ENCODE data around the gene FOXG1. TPM values are rescaled to one million over a fixed set of nuclear protein-coding genes. Genes with fewer than 3 reads are reported as not detected.
A peak's percentile ranks its signal among the peaks of the same experiment; 100 is the strongest.

Gene FOXG1
- total RNA-seq, 1 donor from 2014 or later: 0.06 TPM

DNA sequence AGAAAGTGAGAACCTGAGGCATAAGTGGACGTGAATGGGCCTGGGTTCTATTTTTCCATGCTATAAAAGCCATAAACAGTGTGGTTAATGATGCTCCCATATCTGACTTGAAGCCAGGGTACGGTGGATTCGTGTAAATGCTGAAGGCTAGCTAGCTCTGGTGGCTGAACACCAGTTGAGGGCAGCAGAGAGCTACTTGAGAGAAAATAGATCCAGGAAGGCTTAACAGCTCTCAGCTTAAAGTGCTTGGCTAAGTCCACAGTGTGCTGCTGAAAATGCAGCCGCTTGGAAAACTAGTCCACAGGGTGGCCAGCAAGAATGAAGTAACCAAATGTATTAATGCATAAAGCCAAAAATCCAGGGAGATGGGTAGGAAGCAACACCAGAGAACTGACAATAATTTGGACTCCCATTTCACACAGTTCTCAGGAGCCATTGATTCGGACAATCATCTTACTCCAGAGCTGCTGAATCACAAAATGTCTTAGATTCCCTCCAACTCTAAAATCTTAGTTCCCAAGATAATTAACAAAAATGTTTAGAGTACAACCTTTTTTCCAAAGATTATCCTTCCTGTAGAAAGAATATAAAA, 15.0 kb upstream of the FOXG1 start:
- no peak overlapping the region for H3K4me3 ChIP-seq (ENCODE audit: low read depth, low read length)
- TF ChIP-seq, protein P1, sequence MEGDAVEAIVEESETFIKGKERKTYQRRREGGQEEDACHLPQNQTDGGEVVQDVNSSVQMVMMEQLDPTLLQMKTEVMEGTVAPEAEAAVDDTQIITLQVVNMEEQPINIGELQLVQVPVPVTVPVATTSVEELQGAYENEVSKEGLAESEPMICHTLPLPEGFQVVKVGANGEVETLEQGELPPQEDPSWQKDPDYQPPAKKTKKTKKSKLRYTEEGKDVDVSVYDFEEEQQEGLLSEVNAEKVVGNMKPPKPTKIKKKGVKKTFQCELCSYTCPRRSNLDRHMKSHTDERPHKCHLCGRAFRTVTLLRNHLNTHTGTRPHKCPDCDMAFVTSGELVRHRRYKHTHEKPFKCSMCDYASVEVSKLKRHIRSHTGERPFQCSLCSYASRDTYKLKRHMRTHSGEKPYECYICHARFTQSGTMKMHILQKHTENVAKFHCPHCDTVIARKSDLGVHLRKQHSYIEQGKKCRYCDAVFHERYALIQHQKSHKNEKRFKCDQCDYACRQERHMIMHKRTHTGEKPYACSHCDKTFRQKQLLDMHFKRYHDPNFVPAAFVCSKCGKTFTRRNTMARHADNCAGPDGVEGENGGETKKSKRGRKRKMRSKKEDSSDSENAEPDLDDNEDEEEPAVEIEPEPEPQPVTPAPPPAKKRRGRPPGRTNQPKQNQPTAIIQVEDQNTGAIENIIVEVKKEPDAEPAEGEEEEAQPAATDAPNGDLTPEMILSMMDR (conservative IDR thresholded peaks at IDR 0.05; ENCODE audit: low read depth, low read length): peak; percentile 86
- peak; percentile 20 for DNase-seq (ENCODE audit: low read depth)

DNA sequence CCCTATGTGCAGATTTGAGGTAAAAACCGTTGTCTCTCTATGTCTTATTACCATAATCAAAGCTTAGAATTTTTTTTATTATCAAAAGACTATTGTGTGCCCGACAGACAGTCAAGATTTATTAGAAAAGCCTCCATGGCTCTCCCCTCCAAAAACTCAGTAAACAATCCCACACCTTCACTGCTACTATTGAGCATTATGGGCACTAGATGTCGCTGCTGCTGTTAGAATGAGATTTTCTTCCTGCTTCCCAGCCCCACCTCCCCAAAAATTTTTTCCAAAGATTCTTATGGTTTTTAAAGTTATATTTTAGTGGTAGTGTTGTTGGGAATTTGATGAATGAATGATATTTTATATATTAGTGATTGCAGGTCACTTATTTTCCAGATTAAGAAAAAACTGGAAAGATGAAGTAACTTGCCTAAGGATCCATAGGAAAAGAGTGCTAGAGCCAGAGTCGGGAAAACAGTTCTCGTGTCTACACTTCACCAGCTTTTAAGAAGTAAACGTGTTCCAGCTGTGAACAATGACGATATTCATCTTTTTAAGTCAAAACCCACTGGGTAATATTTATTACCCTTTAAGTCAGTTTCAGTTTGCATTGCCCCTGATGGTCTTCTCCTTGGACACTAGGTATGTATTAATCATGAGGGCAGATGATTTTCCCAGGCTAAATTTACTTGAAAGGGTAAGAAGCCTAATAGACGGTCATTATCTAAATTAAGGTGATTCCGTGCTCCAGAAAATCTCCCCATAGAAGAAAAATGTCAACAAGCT, 12.2 kb upstream of the FOXG1 start:
- DNase-seq (ENCODE audit: low read depth): no peak
- TF ChIP-seq, protein P1 (conservative IDR thresholded peaks at IDR 0.05; ENCODE audit: low read depth, low read length): peak; percentile 84

DNA sequence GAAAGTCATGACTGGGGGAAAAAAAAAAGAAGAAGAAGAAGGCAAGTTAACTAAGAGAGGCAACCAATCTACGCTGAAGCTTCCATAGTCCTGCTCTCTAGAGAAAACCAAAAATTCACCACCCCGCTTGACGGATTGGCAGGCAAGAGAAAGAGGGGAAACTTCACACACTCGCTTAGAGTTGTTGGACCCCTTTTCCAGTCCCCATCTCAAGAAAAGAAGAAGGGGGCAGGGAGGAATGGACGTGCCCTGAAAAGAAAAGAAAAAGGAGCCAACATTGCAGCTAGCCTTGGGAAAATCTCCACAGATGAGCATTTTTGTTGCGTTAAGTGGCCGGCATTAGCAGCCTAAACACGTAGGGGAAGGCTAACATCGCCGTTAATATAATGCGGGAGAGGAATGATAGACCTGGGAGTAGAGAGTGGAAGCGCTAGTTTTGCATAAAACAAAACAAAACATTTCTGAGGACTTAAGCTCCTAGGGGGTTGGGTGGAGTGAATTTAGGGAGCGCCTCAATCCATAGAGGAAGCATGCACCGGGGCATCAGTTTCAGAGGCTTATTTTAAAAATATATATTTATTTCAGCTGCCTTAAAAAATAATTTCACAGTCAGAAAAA, 11.3 kb upstream of the FOXG1 start:
- no peak for DNase-seq (ENCODE audit: low read depth)
- TF ChIP-seq, protein P1 (conservative IDR thresholded peaks at IDR 0.05; ENCODE audit: low read depth, low read length): no peak
- H3K4me3 ChIP-seq (ENCODE audit: low read depth, low read length): no peak overlapping the region

More for the DNA sequence above, 12.2 kb upstream of the FOXG1 start:
- no peak overlapping the region for H3K4me3 ChIP-seq (ENCODE audit: low read depth, low read length)

DNA sequence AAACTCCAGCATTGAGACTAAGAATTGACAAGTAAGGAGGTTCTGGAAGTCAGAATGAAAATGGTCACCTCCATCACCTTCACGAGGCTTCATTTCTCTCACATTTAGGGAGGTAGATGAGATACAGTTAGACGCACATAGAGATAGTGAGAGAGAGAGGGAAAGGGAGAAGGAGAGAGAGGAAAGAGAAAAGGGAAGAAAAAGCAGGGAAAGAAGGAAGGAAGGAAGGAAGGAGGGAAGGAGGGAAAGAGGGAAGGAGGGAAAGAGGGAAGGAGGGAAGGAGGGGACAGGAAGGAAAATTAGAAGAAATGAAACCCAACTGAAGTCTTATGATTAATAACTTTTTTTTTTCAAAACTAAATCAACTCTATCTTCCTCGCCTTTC, 10.7 kb upstream of the FOXG1 start:
- TF ChIP-seq, protein P1 (conservative IDR thresholded peaks at IDR 0.05; ENCODE audit: low read depth, low read length): no peak
- H3K4me3 ChIP-seq (ENCODE audit: low read depth, low read length): no peak overlapping the region
- no peak for DNase-seq (ENCODE audit: low read depth)

DNA sequence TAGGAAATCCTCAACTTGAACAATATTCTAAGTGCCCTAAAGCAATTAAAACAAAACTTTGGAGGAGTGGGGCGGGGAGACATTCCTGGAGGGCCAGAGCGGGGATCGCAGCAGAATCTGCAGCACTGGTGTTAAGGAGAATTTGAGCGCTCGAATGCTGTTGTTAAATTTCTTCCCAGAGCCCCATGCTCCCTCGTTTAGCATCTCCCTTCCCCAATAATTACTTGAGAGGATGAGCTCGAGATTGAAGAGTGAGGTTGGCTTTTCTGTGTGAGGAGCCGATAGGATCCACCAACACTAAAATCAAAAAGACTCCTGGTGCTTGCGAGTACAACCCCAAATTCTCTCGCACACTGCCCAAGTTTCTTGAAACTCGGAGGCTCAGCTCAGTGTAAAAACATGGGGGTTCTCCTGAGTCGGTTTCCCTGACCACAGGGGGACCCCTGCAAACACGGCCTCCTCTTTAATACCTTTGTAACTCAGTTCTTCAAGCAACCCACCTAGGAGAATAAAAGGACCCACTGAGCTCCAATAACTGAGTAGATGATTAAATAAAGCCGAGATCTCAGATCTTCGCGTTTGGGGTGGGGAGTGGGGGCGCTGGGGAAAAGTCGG, 10.2 kb upstream of the FOXG1 start:
- TF ChIP-seq, protein P1 (conservative IDR thresholded peaks at IDR 0.05; ENCODE audit: low read depth, low read length): no peak
- DNase-seq (ENCODE audit: low read depth): no peak
- no peak overlapping the region for H3K4me3 ChIP-seq (ENCODE audit: low read depth, low read length)

DNA sequence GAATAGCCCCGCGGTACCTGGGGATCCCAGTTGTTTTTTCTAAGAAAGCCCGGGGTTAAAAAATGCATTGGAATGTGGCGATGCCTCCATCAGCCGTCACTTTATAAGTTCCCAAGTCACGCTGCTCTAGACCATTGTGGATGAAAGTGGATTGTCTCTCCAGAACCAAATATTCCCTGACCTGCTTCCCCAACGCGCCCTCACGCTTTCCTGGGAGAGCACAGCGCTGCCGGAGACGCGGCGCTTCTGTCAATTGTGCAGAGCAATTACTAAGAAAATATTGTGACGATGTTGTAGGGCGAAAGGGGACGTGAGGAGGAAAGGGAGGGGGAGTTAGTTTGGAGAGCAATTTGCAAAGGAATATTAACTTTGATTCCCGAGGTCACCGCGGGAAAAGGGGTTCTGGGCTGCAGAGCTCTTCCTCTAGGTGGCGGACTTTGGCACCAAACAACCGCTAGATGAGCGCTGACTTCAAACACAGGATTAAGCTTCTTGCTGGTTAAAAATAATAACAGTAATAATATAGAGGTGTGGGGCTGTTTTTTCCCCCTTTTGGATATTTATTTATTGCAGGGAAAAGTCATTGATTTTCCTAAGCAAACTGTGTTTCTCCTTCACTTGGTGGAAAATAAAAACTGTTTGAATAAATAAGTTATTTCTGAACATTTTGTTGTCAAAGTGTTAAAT, 9.6 kb upstream of the FOXG1 start:
- TF ChIP-seq, protein P1 (conservative IDR thresholded peaks at IDR 0.05; ENCODE audit: low read depth, low read length): peak; percentile 85
- no peak overlapping the region for H3K4me3 ChIP-seq (ENCODE audit: low read depth, low read length)
- DNase-seq (ENCODE audit: low read depth): no peak

Measured in epithelial cell of proximal tubule (primary cell).